ENCODE data around the gene CRIM1.

Gene CRIM1

GRCh38 chr2:36348721-36349120 is 6.9 kb upstream of the CRIM1 start:
- no peaks in the 10 kb centered on the region for H3K36me3 ChIP-seq (replicated peaks)
- TF ChIP-seq CTCF (IDR thresholded peaks at IDR 0.05; ENCODE audit: low read depth, low read length, missing control alignments) = no peak
- no peak overlapping the region for H3K27ac ChIP-seq
- no peak overlapping the region for H3K4me3 ChIP-seq (ENCODE audit: low read depth, low read length)
- in situ Hi-C loops (cut with HindIII; ENCODE audit: low pct_ligation_motif_present, low sequenced_read_pairs) = no loop called here
- no peak for DNase-seq
- H3K27me3 ChIP-seq (replicated peaks) = no peaks in the 10 kb centered on the region

- DNase-seq = no peak
- Histone ChIP-seq H3K27ac (no peak overlapping the region), H3K27me3 (replicated peaks) (no peaks in the 10 kb centered on the region), H3K4me3 (ENCODE audit: low read depth, low read length) (no peak overlapping the region), H3K36me3 (replicated peaks) (no peaks in the 10 kb centered on the region)
- in situ Hi-C loops (cut with HindIII; ENCODE audit: low pct_ligation_motif_present, low sequenced_read_pairs) = no loop called here
- no peak for TF ChIP-seq CTCF (IDR thresholded peaks at IDR 0.05; ENCODE audit: low read depth, low read length, missing control alignments)
Observed at GRCh38 chr2:36351291-36351690, 4.3 kb upstream of the CRIM1 start.

DNA sequence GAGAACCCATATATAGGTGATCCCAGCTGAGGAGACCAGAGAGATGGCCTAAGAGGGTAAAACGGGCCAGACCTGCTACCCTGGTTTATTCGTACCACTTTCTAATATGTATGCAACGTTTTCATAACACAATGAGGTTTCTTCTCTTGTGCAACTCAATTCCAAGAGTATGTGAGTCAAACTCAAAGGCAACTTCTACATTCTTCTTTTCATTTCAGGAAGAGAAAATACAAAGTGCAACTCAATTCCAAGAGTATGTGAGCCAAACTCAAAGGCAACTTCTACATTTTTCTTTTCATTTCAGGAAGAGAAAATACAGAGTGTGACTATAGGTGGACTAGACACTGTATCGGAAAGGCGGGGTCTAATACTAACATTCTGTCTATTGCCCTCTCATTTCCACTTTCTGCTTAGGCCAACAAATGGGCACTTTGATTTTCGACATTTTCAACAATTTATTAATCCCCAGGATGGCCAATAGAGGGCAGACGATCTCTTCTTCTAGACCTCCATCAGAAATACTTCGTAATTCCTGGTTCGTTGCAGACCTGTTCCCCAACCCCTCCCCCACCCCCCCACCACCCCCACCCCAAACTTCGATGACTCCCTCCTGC is 3.7 kb upstream of the CRIM1 start:
- Histone ChIP-seq H3K36me3 (replicated peaks) (no peaks in the 10 kb centered on the region), H3K27ac (no peak overlapping the region), H3K4me3 (ENCODE audit: low read depth, low read length) (no peak overlapping the region), H3K27me3 (replicated peaks) (no peaks in the 10 kb centered on the region)
- peak; percentile 62 for TF ChIP-seq CTCF (IDR thresholded peaks at IDR 0.05; ENCODE audit: low read depth, low read length, missing control alignments)
- in situ Hi-C loops (cut with HindIII; ENCODE audit: low pct_ligation_motif_present, low sequenced_read_pairs) = no loop called here
- DNase-seq = no peak

GRCh38 chr2:36352701-36353100 is 2.9 kb upstream of the CRIM1 start:
- peak; percentile 81 for DNase-seq
- peak overlapping the region; percentile 10 for H3K27ac ChIP-seq
- no peaks in the 10 kb centered on the region for H3K27me3 ChIP-seq (replicated peaks)
- H3K4me3 ChIP-seq (ENCODE audit: low read depth, low read length) = no peak overlapping the region
- in situ Hi-C loops (cut with HindIII; ENCODE audit: low pct_ligation_motif_present, low sequenced_read_pairs) = no loop called here
- TF ChIP-seq CTCF (IDR thresholded peaks at IDR 0.05; ENCODE audit: low read depth, low read length, missing control alignments) = peak; percentile 42
- H3K36me3 ChIP-seq (replicated peaks) = no peaks in the 10 kb centered on the region

GRCh38 chr2:36354811-36355150 is 797 bp upstream of the CRIM1 start:
- DNase-seq = no peak
- peak overlapping the region; percentile 59 for H3K27ac ChIP-seq
- no peaks in the 10 kb centered on the region for H3K27me3 ChIP-seq (replicated peaks)
- in situ Hi-C loops (cut with HindIII; ENCODE audit: low pct_ligation_motif_present, low sequenced_read_pairs) = no loop called here
- H3K36me3 ChIP-seq (replicated peaks) = no peaks in the 10 kb centered on the region
- no peak for TF ChIP-seq CTCF (IDR thresholded peaks at IDR 0.05; ENCODE audit: low read depth, low read length, missing control alignments)
- peak overlapping the region; percentile 85 for H3K4me3 ChIP-seq (ENCODE audit: low read depth, low read length)

DNA sequence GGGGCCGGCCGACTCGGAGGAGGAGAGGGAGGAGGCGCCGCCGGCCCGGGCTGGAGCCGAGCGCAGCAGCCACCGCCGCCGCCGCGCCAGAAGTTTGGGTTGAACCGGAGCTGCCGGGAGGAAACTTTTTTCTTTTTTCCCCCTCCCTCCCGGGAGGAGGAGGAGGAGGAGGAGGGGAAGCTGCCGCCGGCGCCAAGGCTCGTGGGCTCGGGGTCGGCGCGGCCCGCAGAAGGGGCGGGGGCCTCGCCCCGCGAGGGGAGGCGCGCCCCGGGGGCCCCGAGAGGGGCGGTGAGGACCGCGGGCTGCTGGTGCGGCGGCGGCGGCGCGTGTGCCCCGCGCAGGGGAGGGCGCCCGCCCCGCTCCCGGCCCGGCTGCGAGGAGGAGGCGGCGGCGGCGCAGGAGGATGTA is 316 bp downstream of the CRIM1 start:
- H3K36me3 ChIP-seq (replicated peaks) = peaks cover 7% of the 10 kb centered on the region
- peak overlapping the region; percentile 84 for H3K27ac ChIP-seq
- H3K4me3 ChIP-seq (ENCODE audit: low read depth, low read length) = peak overlapping the region; percentile 85
- no peaks in the 10 kb centered on the region for H3K27me3 ChIP-seq (replicated peaks)
- in situ Hi-C loops (cut with HindIII; ENCODE audit: low pct_ligation_motif_present, low sequenced_read_pairs) = no loop called here
- no peak for DNase-seq
- TF ChIP-seq CTCF (IDR thresholded peaks at IDR 0.05; ENCODE audit: low read depth, low read length, missing control alignments) = no peak
